NK-92 (cell line): ENCODE data around the gene SIRPB1.
"Not testable (repeated sequence)": the region's sequence is repeated elsewhere in the genome, so short reads cannot be mapped to it uniquely, and the experiment has no call there.

ENCODE experiments used
- DNase-seq: peaks from one replicate; lab custom pipeline; 2025; ENCODE audit not compliant: unreplicated experiment; lab: John Stamatoyannopoulos, UW

Gene SIRPB1

DNA sequence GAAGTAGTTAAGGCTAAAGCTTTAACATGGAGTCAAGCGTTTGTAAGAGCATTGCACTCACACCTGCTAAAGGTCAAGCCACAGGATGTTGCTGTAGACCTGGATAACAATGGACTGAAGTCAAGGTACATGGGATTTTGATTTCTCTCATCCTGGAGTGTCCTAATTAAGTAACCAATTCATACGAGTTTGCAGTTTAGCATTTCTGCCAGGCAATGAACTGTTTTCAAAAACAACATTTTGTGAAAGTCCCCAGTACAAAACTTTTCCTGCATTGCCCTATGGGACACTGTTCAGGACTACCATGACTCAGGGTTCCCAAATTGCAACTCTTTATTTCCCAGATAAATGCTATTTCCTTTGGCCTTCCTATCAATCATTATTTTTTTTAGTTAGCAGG is 17.4 kb upstream of the SIRPB1 start:
- DNase-seq = no peak

DNA sequence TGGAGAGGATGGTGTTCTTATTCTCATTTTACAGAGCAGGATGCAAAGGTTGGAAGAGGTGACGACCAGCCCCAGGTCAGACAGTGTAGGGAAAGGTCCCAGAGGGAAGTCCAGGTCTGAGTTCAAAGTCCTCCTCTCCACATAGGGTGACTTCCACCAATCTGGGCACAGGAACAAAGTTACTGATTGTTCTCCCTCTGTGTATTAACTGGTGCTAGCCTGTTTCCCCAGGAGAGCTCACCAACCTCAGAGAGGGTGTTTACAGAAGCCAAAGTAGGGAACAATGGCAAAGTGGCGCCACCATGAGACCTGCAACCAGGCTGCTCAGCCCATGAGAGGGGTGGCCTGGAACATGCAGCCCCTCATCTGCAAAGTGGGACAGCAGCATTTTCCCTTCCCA is 16.8 kb upstream of the SIRPB1 start:
- no peak for DNase-seq

GRCh38 chr20:1635291-1635979 is 15.6 kb upstream of the SIRPB1 start:
- DNase-seq = no peak

DNA sequence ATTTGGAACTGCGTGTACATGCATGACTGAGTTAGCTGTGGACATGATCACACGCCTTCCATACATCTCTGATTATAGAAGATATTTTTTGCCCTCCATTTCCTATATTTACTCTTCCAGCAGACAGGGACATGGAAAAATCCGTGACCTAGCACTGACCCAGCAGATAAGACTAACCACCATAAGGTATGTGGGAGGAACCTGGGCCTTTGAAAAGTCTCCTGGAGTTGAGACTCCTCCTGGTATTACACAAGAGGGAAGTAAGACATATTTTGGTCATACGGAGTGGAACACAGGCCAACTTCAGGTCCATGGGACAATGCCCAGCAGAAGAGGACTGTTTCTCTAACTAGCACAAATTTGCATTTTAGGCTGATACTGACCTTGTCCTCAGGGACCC is 13.7 kb upstream of the SIRPB1 start:
- no peak for DNase-seq

GRCh38 chr20:1632178-1632577 is 12.4 kb upstream of the SIRPB1 start:
- DNase-seq = no peak

DNA sequence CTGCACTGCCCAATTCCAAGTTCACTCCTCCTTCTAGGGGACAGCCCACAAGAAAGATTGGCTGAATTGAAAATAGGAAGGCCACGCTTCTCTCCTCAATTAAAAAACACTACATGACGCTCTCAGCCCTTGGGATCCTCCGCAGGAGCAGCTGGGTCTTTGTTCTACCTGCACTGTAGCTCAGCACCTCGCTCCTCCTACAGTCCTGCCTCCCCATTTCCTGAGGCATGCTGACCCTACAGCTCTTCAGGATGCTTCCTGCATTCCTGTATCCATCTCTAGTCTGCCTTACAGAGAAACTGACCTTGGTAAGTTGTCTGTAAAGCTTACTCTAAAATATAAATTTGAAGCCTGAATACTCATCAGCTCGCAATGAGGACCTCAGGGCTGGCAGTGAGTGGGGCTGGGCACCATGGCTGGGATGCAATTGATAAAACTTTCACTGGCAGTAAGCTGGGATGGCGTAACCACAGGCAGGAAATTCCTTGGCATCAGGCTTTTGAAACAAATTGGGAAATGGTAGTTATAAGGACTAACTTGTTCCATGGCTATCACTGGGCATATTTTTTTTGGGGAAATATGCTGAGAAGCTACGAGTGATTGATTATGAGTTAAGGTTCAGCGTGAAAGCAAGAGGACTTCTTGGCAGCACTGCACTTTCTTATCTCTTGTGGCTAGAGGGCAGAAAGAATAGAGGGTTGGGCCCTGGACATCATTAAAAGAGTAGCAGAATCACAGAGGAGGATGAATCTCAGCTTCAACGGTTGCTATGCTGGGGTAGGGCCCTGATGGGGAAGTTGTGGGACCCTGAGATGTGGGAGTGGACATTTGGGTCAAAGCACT is 11.7 kb upstream of the SIRPB1 start:
- no peak for DNase-seq

- no peak for DNase-seq
Measured at GRCh38 chr20:1630186-1630585, 10.4 kb upstream of the SIRPB1 start.

DNA sequence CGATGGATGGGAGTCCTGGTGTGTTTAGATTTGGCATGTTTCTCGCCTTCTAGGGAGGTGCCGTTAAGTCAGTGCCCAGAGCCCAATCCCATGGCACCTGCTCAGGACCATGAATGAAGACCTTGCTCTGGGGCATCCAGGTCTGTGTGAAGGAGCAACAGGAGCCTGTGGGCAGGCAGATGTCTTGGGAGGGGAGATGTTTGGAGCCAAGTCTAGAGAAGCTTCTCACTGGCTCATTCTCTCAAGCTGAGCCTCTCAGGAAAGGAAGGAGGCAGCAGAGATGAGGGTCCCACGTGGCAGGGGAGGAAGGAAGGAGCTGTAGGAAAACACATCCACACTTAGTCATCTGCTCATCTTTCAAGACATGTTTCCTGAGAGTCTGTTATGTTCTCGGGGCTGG is 9.5 kb upstream of the SIRPB1 start:
- no peak for DNase-seq

DNA sequence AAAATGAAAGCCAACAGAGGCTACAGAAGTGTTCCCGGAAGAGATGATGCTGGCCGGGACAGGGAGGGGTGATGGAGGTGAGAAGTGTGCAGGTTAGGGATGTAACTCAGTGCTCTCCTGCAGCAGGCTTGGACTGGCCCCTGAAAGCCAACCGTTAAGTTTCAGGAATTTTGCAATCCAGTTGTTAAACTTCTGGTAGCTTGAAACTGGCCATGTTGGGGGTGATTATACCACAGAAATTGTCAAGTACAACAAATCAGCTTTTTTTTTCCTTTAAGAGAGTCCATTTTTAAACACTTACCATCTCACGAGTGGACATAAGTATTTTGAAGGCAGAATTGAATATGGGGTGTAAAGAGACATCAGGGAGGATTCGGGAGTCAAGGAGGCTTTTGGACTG is 8.8 kb upstream of the SIRPB1 start:
- DNase-seq = no peak

- DNase-seq = no peak
Measured at GRCh38 chr20:1627200-1627550, 7.4 kb upstream of the SIRPB1 start.

- no peak for DNase-seq
Measured at GRCh38 chr20:1626528-1627199, 6.9 kb upstream of the SIRPB1 start.

GRCh38 chr20:1625083-1625690 is 5.4 kb upstream of the SIRPB1 start:
- no peak for DNase-seq

DNA sequence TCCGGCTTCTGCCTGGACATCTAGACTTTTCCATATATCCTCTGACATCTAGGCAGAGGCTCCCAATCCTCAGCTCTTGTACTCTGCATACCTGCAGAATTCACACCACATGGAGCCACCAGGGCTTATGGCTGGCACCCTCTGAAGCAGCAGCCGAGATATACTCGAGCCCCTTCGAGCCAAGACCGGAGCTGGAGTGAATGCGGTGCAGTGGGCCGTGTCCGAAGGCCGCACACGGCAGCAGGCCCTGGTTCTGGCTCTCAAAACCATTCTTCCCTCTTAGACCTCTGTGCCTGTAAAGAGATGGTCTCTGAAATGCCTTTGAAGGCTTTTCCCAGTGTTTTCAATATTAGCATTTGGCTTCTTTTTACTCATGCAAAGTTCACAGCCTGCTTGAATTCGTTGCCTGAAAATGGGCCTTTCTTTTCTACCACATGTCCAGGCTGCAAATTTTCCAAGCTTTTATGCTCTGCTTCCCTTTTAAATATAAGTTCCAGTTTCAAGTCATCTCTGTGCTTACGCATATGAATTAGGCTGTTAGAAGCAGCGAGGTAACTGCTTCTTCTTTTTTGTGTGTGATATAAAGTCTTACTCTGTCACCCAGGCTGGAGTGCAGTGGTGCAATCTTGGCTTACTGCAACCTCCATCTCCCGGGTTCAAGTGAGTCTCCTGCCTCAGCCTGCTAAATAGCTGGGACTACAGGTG is 3.8 kb upstream of the SIRPB1 start:
- no peak for DNase-seq

- DNase-seq = no peak
Measured at GRCh38 chr20:1622450-1622849, 2.6 kb upstream of the SIRPB1 start.

- no peak for DNase-seq
Measured at GRCh38 chr20:1621316-1621715, 1.5 kb upstream of the SIRPB1 start.

- no peak for DNase-seq
Measured at GRCh38 chr20:1618954-1619540, 762 bp downstream of the SIRPB1 start.

- DNase-seq = no peak
Measured at GRCh38 chr20:1618479-1618878, 1.3 kb downstream of the SIRPB1 start.

DNA sequence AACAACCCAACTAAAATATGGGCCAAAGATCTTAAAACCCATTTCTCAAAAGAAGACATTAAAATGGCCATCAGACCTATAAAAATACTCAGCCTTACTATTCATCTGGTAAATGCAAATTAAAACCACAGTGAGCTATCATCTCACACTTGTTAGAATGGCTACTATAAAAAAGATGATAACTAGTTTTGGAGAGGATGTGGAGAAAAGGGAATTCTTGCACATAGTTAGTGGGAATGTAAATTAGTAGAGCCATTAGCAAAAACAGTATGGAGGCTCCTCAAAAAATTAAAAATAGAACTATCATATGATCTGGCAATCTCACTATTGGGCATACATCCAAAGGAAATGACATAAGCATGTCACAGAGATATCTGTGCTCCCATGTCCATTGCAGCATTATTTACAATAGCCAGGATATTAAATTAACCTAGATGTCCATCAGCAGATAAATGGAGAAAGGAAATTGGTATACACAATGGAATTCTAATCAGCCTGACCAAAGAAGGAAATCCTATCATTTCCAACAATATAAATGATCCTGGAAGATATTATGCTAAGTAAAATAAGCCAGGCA is 2.9 kb downstream of the SIRPB1 start:
- DNase-seq = no peak

GRCh38 chr20:1610404-1610803 is 9.4 kb downstream of the SIRPB1 start:
- not testable (repeated sequence) for DNase-seq

- not testable (repeated sequence) for DNase-seq
Measured at GRCh38 chr20:1608678-1609347, 11.0 kb downstream of the SIRPB1 start.
